Measurements from ENCODE around the gene CHL1.

CHL1 gene

DNA sequence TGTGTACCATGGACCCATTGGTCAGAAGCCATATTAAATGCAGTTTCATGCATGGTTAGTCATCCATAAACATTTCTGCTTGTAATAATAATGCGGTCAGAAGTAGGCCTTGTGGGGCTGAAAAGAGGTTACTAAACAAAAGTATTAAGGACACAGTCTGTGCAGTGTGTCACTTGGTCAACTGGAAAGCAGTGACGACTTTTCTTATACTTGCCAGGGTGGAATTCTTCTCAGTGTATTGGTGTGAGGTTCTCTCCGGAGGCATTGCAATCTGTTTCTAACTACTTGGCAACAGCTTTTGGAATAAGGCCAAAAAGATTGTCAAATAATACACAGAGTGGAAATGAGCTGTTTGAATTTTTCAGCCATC lies 46.8 kb downstream of the CHL1 start:
- no peak overlapping the region for H3K4me3 ChIP-seq (ENCODE audit: low read depth, low read length)
- no peak for DNase-seq (ENCODE audit: low read depth)
- TF ChIP-seq, protein P1, sequence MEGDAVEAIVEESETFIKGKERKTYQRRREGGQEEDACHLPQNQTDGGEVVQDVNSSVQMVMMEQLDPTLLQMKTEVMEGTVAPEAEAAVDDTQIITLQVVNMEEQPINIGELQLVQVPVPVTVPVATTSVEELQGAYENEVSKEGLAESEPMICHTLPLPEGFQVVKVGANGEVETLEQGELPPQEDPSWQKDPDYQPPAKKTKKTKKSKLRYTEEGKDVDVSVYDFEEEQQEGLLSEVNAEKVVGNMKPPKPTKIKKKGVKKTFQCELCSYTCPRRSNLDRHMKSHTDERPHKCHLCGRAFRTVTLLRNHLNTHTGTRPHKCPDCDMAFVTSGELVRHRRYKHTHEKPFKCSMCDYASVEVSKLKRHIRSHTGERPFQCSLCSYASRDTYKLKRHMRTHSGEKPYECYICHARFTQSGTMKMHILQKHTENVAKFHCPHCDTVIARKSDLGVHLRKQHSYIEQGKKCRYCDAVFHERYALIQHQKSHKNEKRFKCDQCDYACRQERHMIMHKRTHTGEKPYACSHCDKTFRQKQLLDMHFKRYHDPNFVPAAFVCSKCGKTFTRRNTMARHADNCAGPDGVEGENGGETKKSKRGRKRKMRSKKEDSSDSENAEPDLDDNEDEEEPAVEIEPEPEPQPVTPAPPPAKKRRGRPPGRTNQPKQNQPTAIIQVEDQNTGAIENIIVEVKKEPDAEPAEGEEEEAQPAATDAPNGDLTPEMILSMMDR (IDR thresholded peaks at IDR 0.05; ENCODE audit: insufficient read depth, low read depth, low read length, missing control alignments): no peak

DNA sequence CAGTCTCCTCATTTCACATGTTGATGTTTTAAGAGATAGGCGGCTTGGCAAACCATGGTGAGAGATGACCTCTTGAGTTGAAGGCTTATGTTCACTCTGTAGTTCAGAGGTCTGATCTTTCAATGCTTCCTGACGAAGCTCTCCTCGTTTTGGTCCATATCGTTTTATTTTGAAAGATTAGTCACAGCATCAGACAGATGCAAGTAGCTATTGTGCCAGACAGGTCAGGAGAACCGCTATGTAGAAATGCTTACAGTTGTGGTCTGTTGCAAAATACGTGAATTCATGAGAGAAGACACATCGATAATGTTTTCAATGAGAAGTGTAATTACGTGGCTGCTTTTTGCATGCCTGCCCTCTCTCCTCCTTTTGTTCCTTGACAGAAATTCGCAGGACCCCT lies 47.5 kb downstream of the CHL1 start:
- DNase-seq (ENCODE audit: low read depth): no peak
- no peak overlapping the region for H3K4me3 ChIP-seq (ENCODE audit: low read depth, low read length)
- TF ChIP-seq, protein P1 (IDR thresholded peaks at IDR 0.05; ENCODE audit: insufficient read depth, low read depth, low read length, missing control alignments): no peak

DNA sequence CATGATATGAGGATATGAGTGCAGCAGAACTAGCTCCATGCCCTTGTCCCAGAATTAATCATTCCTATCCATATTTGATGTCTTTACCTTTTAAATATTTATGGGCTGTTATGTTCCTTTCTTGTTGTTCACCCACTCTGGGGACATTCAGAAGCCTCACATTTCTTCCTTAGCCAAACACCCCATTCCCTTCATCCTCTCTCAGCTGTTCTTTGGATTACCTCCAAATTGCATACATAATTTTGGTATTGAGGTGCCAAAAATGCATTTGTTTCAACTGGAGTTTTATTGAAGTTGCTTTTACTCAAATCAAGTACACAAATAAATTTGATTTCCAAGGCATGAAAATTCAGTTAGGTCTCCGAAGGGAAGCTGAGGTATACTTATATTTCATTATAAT lies 51.4 kb downstream of the CHL1 start:
- no peak overlapping the region for H3K4me3 ChIP-seq (ENCODE audit: low read depth, low read length)
- TF ChIP-seq, protein P1 (IDR thresholded peaks at IDR 0.05; ENCODE audit: insufficient read depth, low read depth, low read length, missing control alignments): no peak

DNA sequence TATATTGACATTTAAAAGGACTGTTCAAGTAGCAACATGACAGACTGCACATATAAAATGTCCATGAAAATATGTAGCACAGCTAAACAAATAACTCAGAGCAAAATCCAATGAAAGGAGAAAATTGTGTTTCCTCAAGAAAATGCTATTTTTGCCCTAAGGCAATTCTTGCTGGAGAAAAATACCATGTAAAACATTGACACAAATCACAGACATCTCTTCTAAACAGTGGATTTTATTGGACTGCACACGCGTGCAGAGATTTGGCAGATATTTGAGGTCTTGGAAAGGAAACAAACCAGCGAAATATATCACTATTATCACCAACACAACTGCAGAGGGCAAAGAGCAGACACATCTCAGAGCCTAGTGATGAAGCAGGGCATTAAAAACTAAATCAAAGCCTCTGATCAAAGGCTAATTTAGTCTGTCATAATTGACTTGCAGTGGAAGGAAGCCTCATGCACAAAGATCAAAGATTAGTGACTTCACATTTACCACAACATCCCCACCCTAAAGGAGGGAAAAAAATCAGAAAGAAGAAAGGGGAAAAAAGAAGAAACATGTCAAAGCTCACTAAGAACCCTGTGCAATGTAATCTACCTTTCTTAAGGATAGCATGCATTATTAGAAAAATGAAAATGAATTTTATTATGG lies 52.4 kb downstream of the CHL1 start:
- TF ChIP-seq, protein P1 (IDR thresholded peaks at IDR 0.05; ENCODE audit: insufficient read depth, low read depth, low read length, missing control alignments): no peak
- DNase-seq (ENCODE audit: low read depth): no peak
- H3K4me3 ChIP-seq (ENCODE audit: low read depth, low read length): no peak overlapping the region

More for the DNA sequence above, 51.4 kb downstream of the CHL1 start:
- DNase-seq (ENCODE audit: low read depth): no peak

DNA sequence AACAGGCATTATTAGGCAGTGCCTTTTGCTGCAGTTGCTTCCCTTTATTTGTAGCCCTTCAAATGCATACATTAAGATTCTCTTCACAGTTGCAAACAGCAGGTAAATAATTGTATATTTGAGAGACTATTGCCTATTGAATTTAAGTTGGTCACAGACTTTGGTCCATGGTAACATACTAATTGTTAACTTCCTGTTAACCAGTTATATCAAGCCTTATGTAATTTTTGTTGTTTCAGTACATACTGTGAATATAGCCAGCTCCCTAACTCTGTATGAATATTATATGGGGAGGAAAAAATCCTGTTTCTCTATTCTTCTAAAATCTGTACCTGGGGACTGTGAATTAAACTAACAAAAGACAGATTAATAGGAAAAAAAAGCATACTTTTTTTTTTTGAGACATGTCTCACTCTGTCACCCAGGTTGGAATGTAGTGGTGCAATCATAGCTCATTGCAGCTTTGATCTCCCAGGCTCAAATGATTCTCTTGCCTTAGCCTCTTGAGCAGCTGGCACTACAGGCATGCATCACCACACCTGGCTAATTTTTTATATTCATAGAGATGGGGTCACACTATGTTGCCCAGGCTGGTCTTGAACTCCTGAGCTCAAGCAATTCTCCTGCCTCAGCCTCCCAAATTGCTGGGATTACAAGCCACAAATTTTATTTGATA lies 53.2 kb downstream of the CHL1 start:
- no peak for DNase-seq (ENCODE audit: low read depth)
- TF ChIP-seq, protein P1 (IDR thresholded peaks at IDR 0.05; ENCODE audit: insufficient read depth, low read depth, low read length, missing control alignments): no peak
- H3K4me3 ChIP-seq (ENCODE audit: low read depth, low read length): no peak overlapping the region

DNA sequence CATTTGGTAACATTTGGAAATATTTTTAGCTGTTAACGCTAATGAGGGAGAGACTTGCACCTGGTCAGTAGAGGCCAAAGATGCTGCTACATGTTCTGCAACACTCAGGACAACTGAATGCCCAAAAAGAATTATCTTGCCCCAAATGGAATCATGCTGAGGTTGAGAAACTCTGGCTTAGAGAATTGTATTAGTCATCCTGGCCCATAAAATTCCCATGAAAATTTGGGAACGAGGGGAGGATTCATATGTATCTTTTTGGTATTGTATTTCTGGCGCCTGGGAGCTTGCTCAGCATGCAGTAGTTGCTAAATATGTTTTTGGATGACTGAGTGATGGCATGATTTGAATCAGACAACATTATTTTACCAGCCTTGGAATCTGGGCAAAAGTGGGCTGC lies 59.9 kb downstream of the CHL1 start:
- DNase-seq (ENCODE audit: low read depth): no peak
- no peak overlapping the region for H3K4me3 ChIP-seq (ENCODE audit: low read depth, low read length)
- TF ChIP-seq, protein P1 (IDR thresholded peaks at IDR 0.05; ENCODE audit: insufficient read depth, low read depth, low read length, missing control alignments): no peak

DNA sequence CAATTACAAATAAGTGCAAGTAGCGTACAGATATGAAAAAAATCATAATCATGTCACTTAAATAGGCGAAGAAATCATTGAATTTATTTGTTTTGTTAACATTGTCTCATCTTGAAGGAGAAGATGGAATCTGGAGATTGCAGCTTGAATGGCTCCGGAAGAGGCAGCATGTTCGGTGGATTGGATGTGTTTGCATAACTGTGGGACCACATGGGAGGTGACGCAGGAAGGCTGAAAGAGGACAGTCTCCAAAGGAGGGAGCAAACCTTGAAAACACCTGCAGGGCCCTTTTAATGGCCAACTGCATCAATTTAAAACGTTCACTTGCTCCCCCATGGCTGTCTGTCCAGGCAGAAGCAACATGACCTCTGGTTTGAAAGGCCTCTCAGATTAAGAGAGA lies 61.3 kb downstream of the CHL1 start:
- no peak for DNase-seq (ENCODE audit: low read depth)
- no peak overlapping the region for H3K4me3 ChIP-seq (ENCODE audit: low read depth, low read length)
- TF ChIP-seq, protein P1 (IDR thresholded peaks at IDR 0.05; ENCODE audit: insufficient read depth, low read depth, low read length, missing control alignments): no peak
